ENCODE results near the gene EXOC4.

EXOC4 gene

DNA sequence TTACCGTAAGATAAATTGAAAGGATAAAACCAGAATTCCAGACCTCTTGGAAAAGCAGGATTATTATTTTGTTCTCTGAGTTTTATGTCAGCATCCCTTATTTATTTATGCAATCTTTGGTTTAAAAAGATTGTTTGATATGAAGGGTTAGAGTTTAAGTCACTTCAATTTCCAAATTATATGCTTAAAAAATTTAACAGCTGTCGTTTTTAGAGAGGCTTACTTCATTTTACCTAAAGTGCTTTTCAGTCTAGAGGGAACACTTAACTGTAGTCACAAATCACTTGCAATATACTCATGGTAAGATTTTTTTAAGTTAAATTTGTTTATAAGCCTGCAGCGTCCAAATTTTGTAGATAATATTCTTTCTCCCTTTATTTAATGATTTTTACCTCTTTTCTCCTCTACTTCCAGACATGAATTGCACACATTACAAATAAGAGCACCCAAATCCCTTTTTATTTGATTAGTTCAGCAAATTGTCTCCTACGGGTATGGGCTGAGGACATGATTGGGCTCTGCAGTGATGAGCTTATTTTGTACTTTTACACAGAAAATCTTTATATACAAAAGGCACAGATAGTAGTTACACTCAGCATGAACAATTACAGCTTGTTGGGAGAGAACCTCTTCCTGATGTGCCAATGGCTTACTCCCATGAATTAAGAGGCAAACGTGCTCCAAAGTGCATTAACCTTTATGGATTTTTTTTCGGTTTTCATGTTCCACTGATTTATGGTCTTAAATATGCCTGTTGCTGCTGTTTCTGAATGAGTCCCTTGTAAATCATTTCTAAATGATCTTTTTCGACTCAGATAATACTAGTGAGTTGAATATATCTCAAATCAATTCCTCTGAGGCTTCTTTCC, 555.0 kb downstream of the EXOC4 start:
- TF ChIP-seq, protein P1, sequence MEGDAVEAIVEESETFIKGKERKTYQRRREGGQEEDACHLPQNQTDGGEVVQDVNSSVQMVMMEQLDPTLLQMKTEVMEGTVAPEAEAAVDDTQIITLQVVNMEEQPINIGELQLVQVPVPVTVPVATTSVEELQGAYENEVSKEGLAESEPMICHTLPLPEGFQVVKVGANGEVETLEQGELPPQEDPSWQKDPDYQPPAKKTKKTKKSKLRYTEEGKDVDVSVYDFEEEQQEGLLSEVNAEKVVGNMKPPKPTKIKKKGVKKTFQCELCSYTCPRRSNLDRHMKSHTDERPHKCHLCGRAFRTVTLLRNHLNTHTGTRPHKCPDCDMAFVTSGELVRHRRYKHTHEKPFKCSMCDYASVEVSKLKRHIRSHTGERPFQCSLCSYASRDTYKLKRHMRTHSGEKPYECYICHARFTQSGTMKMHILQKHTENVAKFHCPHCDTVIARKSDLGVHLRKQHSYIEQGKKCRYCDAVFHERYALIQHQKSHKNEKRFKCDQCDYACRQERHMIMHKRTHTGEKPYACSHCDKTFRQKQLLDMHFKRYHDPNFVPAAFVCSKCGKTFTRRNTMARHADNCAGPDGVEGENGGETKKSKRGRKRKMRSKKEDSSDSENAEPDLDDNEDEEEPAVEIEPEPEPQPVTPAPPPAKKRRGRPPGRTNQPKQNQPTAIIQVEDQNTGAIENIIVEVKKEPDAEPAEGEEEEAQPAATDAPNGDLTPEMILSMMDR (IDR thresholded peaks at IDR 0.05; ENCODE audit: insufficient read depth, low read depth, low read length, missing control alignments), result no peak
- H3K4me3 ChIP-seq (ENCODE audit: low read length), result no peak overlapping the region
- no peak for DNase-seq (ENCODE audit: low read depth)

DNA sequence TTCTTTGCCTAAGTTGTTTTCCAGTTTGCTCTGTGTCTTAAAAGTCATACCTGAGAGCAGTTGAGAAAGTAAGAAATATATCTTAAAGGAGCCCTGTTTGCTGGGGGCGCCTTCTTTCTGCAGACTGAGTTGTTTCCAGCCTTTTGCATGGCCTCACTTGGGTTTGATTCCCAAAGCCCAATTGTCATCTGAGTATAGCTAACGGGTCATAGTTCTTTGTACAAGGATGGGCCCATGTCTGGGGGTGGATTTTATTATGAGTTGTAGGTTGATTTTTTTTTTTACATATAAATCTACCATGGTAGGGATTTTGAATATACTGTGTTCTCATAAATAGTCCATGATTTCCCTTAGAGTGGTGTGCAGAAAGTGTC, 555.6 kb downstream of the EXOC4 start:
- DNase-seq (ENCODE audit: low read depth), result no peak
- H3K4me3 ChIP-seq (ENCODE audit: low read length), result no peak overlapping the region
- TF ChIP-seq, protein P1 (IDR thresholded peaks at IDR 0.05; ENCODE audit: insufficient read depth, low read depth, low read length, missing control alignments), result no peak

DNA sequence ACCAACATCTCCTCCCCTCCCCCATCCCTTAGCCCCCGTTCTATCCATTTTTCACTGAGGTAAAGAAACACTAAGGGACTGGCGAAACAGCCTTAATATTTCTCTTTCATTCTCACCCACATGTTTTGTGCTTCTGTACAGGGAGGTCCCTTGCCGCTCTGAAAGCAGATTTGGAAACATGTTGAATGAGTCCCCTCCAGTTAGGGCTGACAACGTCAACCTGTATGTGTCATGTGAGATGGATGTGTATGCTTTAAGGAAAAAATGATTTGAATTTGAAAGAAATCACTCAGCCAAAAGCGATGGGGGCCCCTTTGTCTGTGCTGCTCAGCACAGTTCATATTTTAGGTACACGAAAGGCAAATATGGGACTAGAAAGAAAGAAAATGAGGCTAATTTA, 560.0 kb downstream of the EXOC4 start:
- DNase-seq (ENCODE audit: low read depth), result no peak
- no peak overlapping the region for H3K4me3 ChIP-seq (ENCODE audit: low read length)
- TF ChIP-seq, protein P1 (IDR thresholded peaks at IDR 0.05; ENCODE audit: insufficient read depth, low read depth, low read length, missing control alignments), result no peak

DNA sequence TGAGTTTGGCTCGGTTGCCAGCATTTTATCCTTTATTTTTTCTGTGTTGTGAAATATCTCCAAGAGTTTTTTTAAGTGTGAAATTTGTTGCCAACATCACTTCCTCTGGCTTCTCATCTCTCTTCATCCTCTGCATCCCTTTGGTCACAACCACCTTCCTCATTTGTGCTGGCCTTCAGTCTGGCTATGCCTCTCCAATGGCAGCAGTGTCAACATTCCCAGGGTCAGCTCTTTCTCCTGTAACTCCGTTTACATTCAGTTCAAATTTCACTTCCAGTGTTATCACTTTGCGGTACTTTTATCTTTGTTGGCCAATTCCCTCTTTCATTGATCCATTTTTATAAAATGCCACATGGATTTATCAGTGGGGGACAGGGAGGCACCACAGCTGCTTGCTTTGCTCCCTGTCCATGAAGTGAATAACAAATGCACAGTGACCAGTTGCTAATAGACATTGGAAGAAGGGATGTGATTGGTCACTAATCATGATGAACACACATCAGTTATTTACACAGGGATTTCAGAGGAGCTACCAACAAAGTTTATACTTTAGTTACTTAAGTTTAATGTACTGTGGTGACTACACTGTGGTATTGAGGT, 562.8 kb downstream of the EXOC4 start:
- TF ChIP-seq, protein P1 (IDR thresholded peaks at IDR 0.05; ENCODE audit: insufficient read depth, low read depth, low read length, missing control alignments), result no peak
- no peak overlapping the region for H3K4me3 ChIP-seq (ENCODE audit: low read length)
- DNase-seq (ENCODE audit: low read depth), result no peak

DNA sequence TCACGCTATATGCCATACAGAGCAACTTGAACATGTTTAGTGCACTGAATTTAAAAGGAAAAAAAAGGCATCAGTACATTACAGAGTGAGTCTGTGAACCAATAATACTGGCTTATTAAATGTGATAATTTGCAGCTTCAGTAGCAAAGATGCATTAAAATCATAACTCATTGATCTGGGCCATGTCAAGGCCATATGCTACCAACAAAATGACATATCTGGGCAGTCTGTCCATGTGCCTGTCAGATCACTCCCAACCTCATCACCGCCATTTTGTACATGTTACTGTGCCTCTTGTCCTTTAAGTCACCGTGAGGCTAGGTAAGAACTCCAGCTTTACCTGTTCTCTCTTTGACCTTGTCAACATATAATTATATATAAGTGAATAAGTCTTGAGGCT, 566.8 kb downstream of the EXOC4 start:
- no peak overlapping the region for H3K4me3 ChIP-seq (ENCODE audit: low read length)
- TF ChIP-seq, protein P1 (IDR thresholded peaks at IDR 0.05; ENCODE audit: insufficient read depth, low read depth, low read length, missing control alignments), result no peak

DNA sequence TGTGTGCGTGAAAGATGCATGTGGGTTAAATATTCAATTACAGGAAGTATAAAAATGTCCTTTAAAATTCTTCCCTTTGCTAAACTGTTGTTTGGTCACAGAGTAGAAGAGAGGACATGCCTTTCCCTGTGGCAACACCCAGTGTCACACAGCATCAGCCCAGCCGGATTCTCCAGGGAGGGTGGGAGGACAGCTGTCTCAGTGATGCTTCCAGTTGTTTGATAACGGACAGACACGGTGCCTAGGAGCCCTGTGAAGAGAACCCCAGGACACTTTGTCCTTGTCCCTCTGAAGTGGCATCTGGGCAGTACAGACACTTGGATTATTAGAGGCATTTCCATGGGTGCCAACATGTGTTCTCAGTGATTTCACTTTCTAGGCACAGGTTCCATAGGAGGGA, 567.7 kb downstream of the EXOC4 start:
- TF ChIP-seq, protein P1 (IDR thresholded peaks at IDR 0.05; ENCODE audit: insufficient read depth, low read depth, low read length, missing control alignments), result no peak
- no peak overlapping the region for H3K4me3 ChIP-seq (ENCODE audit: low read length)
- no peak for DNase-seq (ENCODE audit: low read depth)

More for the DNA sequence above, 566.8 kb downstream of the EXOC4 start:
- no peak for DNase-seq (ENCODE audit: low read depth)
